Duodenal mucosa (tissue), 2 donors: Measurements from ENCODE around the gene MEP1A.

Experiments
- H3K27ac ChIP-seq: one replicate; pipeline ENCODE4 v1.7.0; 2013; ENCODE audit warnings: low read depth, low read length
- H3K27me3 ChIP-seq, 2 donors: one replicate each; pipeline ENCODE4 v1.7.0; 2013; ENCODE audit warnings: low read length in 2 of 2, control low read depth in 1 of 2; ENCODE audit not compliant: insufficient read depth in 2 of 2, control insufficient read depth in 1 of 2
- H3K36me3 ChIP-seq, 2 donors: one replicate each; pipeline ENCODE4 v1.7.0; 2013; ENCODE audit warnings: low read length in 2 of 2, control low read depth in 1 of 2; ENCODE audit not compliant: insufficient read depth in 2 of 2, control insufficient read depth in 1 of 2
- H3K4me1 ChIP-seq, 2 donors: one replicate each; pipeline ENCODE4 v1.7.0; 2013; ENCODE audit warnings: low read length in 2 of 2, control low read depth in 1 of 2; ENCODE audit not compliant: insufficient read depth in 2 of 2, control insufficient read depth in 1 of 2
- H3K4me3 ChIP-seq, 2 donors: one replicate each; pipeline ENCODE4 v1.7.0; 2013; ENCODE audit warnings: low read length in 2 of 2, low read depth in 1 of 2
- H3K9ac ChIP-seq, 2 donors: one replicate each; pipeline ENCODE4 v1.7.0; 2013; ENCODE audit warnings: low read length in 2 of 2, low read depth in 1 of 2
- H3K9me3 ChIP-seq, 2 donors: one replicate each; pipeline ENCODE4 v1.7.0; 2013; ENCODE audit warnings: low read length in 2 of 2, control low read depth in 1 of 2; ENCODE audit not compliant: control insufficient read depth in 1 of 2

MEP1A gene

DNA sequence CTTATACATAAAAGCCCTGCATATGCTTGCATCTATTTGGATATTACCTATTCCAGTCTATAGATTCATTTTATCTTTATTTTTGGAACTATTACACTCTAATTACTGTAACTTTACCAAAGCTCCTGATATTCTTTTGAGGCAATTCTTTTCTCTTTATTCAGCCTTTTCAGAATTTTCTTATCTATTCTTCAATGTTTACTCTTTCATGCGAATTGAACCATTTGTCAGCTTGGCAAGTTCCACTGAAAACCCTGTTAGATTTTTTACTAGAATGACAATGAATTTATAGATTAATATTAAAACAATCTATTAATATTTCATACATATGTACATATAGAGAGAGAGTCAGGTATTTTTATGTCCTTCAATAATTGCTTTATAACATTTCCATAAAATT, 554 bp upstream of the MEP1A start:
- Histone ChIP-seq H3K4me1 (peaks cover 23 to 41% of the 10 kb centered on the region in 2 donors), H3K9me3 (no peaks in the 10 kb centered on the region), H3K27me3 (no peaks in the 10 kb centered on the region), H3K4me3 (no peak overlapping the region), H3K27ac (no peak overlapping the region), H3K9ac (no peak overlapping the region), H3K36me3 (no peaks in the 10 kb centered on the region)

DNA sequence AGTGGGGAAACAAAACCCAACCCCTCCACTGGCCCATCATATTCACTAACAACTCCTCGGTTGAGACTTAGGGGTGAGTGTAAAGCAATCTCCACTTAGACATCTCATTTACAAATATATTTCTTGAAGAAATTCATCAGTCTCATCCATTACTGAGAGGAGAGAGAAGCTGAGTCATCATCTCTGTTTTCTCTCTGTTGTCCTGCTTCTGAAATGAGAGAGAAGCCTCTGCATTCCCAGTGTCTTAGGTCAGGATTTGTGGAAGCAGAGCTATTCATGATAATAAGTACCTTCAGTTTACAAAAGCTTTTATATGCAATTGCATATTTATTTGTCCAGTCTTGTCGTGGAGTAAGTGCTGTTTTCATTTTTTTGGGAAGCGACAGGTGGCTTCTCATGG, 879 bp downstream of the MEP1A start:
- no peak overlapping the region for H3K27ac ChIP-seq
- H3K4me1 ChIP-seq, result peaks cover 23 to 38% of the 10 kb centered on the region in 2 donors
- no peaks in the 10 kb centered on the region for H3K27me3 ChIP-seq
- peaks cover 0 to under 1% of the 10 kb centered on the region in 2 donors for H3K36me3 ChIP-seq
- no peaks in the 10 kb centered on the region for H3K9me3 ChIP-seq
- H3K4me3 ChIP-seq, result peak overlapping the region; percentile 50 to 66
- no peak overlapping the region for H3K9ac ChIP-seq

DNA sequence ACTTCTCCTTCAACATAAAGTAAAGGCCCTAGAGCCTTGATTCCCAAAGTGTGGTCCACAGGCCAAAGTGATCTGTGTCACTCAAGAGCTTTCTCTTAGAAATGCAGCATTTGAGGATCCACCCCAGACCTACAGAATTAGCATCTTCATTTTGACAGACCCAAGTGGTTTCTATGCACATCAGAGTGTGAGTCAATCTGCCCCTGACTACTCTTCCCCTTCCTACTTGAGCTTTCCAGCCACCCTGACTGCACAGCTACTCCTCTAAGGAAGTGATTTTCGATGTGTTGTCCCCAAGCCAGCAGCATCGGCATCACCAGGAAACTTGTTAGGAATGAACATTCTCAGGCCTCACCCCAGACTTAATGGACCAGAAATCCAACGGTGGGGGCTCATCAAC, 2.6 kb downstream of the MEP1A start:
- Histone ChIP-seq H3K4me1 (peaks cover 14 to 28% of the 10 kb centered on the region in 2 donors), H3K36me3 (peaks cover 0 to 10% of the 10 kb centered on the region in 2 donors), H3K9me3 (no peaks in the 10 kb centered on the region), H3K27me3 (no peaks in the 10 kb centered on the region), H3K4me3 (peak overlapping the region; percentile 38 to 43), H3K9ac (no peak overlapping the region), H3K27ac (no peak overlapping the region)

DNA sequence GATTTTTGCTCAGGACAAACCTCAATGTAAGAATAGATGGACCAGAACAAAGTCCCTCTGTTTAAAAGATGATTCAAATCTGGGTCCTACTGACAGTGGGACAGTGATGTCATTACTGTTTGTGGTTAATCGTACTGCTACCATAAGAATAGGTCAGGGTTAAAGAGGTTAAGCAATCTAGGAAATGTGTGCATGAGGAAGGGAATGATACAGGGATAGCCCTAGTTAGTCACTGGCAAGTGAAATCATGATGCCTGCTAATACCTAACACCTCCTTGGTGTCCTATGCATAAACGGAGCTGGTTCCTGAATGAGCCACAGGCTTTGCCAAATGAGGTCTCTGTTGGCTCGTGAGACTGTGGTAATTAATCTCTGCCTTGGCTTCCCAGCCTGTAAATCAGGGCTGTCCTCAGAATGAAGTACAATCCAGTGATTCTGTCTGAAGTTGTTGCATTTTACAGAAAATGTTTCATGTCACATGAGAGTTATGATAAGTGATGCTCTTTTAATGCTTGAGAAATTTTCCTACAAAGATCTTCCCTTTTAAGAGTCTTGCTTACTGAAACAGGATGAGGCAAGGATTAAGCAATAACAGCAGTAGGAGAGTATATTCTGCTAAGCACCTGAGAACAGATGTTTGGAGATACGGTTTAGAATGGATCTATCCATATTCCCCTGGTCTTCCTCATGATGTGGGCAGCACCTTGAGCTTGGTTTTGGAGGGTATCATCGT, 3.8 kb downstream of the MEP1A start:
- H3K9me3 ChIP-seq, result no peaks in the 10 kb centered on the region
- H3K9ac ChIP-seq, result no peak overlapping the region
- H3K27me3 ChIP-seq, result no peaks in the 10 kb centered on the region
- peaks cover 8 to 16% of the 10 kb centered on the region in 2 donors for H3K4me1 ChIP-seq
- H3K4me3 ChIP-seq, result peak overlapping the region; percentile 46 to 54
- no peak overlapping the region for H3K27ac ChIP-seq
- H3K36me3 ChIP-seq, result peaks cover 0 to 10% of the 10 kb centered on the region in 2 donors

DNA sequence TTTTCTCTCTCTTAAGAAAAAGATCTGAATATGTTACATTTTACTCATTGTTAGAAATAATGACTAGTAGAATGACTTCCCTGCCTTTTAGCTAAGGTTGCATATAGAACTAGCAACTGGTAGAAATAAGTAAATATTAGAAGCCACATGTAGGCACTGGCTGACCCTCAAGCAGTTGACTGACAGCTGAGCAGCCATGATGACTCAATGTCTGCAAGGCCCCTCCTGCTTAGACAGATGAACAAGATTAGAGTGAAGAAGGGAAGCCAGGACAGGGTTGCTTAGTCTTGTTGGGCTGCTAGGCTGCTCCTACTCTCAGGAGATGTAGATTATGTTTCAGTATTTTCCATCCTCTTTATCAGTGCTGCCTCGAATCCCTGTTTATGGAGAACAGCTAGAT, 6.5 kb downstream of the MEP1A start:
- H3K36me3 ChIP-seq, result peaks cover 0 to 10% of the 10 kb centered on the region in 2 donors
- no peaks in the 10 kb centered on the region for H3K9me3 ChIP-seq
- H3K4me3 ChIP-seq, result no peak overlapping the region
- no peak overlapping the region for H3K27ac ChIP-seq
- no peaks in the 10 kb centered on the region for H3K27me3 ChIP-seq
- H3K9ac ChIP-seq, result no peak overlapping the region
- H3K4me1 ChIP-seq, result peaks cover 8 to 14% of the 10 kb centered on the region in 2 donors

DNA sequence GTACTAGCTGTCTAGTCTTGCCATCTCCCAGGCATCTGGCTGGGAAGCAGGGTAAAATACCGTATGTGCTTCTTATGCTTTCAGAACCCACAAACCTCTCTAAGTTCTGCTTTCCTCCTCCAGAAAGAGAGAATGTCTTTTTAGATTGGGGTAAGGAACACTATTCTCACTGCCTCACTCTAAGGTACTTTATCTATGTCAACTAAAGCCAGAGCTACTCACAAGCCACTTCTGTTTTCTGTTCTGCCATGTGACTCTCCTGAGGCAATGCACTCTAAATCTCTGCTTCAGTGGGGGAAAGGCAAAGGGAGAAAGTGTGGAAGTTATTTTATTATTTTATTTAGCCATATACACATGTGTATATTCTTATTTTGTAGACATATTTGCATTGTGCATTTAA, 15.6 kb downstream of the MEP1A start:
- no peaks in the 10 kb centered on the region for H3K9me3 ChIP-seq

DNA sequence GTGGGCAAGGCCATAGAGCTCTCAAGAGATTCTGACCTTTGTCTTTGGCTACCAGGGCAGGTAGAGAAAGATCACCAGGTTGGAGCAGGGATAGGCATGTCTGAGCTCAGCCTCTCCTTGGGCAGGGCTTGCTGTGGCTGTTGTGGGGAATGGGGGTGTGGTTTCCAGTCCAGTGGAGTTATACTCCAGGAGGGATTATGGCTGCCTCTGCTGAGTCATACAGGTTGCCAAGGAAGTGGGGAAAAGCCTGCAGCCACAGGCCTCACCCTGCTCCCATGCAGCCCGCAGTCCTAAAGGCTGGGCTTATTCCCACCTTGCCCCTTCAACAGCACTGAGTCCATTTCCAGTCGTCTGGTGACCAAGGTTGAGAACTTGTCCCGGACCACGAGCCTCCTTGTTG, 21.9 kb downstream of the MEP1A start:
- Histone ChIP-seq H3K27ac (no peak overlapping the region), H3K4me3 (no peak overlapping the region), H3K9ac (no peak overlapping the region), H3K9me3 (no peaks in the 10 kb centered on the region), H3K4me1 (peaks cover 0 to 8% of the 10 kb centered on the region in 2 donors), H3K27me3 (no peaks in the 10 kb centered on the region), H3K36me3 (peaks cover 0 to 10% of the 10 kb centered on the region in 2 donors)

More for the DNA sequence above, 15.6 kb downstream of the MEP1A start:
- Histone ChIP-seq H3K27me3 (no peaks in the 10 kb centered on the region), H3K27ac (no peak overlapping the region), H3K4me3 (no peak overlapping the region), H3K36me3 (no peaks in the 10 kb centered on the region), H3K4me1 (no peaks in the 10 kb centered on the region), H3K9ac (no peak overlapping the region)

DNA sequence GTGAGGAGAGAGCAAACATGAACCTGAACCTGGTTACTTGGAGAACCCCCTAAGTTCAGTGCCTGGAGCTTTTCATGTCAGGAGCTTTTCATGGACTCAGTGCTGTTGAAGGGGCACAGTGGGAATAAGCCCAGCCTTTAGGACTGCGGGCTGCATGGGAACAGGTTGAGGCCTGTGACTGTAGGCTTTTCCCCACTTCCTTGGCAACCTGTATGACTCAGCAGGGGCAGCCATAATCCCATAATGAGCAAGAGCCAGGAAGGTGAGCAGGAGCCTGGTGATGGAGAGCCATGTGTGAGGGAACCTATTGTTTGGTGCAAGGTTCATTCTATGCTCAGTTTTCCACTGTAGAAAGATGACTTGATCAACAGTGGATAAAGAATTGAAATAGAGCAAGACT, 23.4 kb downstream of the MEP1A start:
- no peak overlapping the region for H3K9ac ChIP-seq
- H3K9me3 ChIP-seq, result no peaks in the 10 kb centered on the region
- peaks cover 0 to 10% of the 10 kb centered on the region in 2 donors for H3K36me3 ChIP-seq

DNA sequence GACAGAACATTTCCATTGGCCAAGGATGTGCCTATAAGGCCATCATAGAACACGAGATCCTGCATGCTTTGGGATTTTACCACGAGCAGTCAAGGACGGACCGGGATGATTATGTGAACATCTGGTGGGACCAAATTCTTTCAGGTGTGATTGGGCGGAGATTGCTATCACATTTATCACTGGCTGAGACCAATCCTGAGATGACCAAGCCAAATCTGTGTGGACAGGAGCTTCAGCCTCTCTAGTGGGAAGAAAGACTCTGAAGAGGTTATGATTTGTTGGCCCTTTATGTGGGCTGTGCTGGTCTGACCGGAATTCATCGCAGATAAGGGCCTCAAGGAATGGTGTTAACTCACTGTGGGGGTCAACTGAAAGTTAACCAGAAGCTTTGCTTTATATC, 26.4 kb downstream of the MEP1A start:
- H3K4me1 ChIP-seq, result peaks cover 13 to 20% of the 10 kb centered on the region in 2 donors
- H3K9ac ChIP-seq, result no peak overlapping the region
- no peak overlapping the region for H3K4me3 ChIP-seq
- no peak overlapping the region for H3K27ac ChIP-seq
- no peaks in the 10 kb centered on the region for H3K9me3 ChIP-seq
- no peaks in the 10 kb centered on the region for H3K27me3 ChIP-seq
- H3K36me3 ChIP-seq, result peaks cover 0 to 10% of the 10 kb centered on the region in 2 donors

More for the DNA sequence above, 23.4 kb downstream of the MEP1A start:
- peaks cover 8 to 11% of the 10 kb centered on the region in 2 donors for H3K4me1 ChIP-seq
- H3K27me3 ChIP-seq, result no peaks in the 10 kb centered on the region
- H3K27ac ChIP-seq, result no peak overlapping the region
- no peak overlapping the region for H3K4me3 ChIP-seq

DNA sequence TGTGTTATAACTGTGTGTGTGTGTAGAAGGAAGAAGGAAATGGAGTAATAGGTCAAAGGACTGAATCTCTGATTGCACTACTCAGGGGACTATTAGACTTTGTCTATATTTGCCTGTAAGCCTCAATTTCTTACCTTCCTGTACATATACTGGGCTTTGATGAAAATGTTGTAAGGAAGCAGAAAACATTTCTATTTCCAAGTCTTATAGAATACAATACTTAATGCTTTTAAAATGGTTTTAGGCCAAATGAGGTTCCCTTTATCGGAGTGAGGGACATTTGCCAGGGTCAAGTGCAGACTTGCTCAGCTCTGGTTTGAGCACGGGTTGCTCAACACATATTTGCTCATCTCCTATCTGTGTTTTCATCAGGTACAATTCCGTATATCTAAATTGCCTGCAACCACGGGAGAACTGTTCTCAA, 28.3 kb downstream of the MEP1A start:
- Histone ChIP-seq H3K27ac (no peak overlapping the region), H3K4me1 (peaks cover 6 to 20% of the 10 kb centered on the region in 2 donors), H3K4me3 (no peak overlapping the region), H3K36me3 (peaks cover 3 to 7% of the 10 kb centered on the region in 2 donors), H3K9ac (no peak overlapping the region), H3K27me3 (no peaks in the 10 kb centered on the region), H3K9me3 (no peaks in the 10 kb centered on the region)
